SK-MEL-5 (cell line): Measurements from ENCODE around the gene ACAA2. TPM values are rescaled to one million over a fixed set of nuclear protein-coding genes. Genes with fewer than 3 reads are reported as not detected.

Experiments
- DNase-seq: peaks from one replicate; pipeline ENCODE4 v3.0.0-alpha.2; 2016; ENCODE audit warnings: low read depth, low spot score
- in situ Hi-C: cut with HindIII; loops from 2 replicates; pipeline ENCODE4 v1.10.0; 2016; ENCODE audit warnings: low sequenced_read_pairs, high pct_unique_total_duplicates, low pct_unique_long_range_greater_than_20kb
- small RNA-seq, 2 experiments: library from RNA; depleted of rRNA; stranded (forward); fragments of <200 nt; gene quantifications; one replicate each; pipeline ENCODE3, GENCODE V24; 2014
- total RNA-seq: library from RNA; depleted of rRNA; stranded (reverse); fragments of >200 nt; shearing (Covaris generic); gene quantifications from 2 replicates; pipeline ENCODE4 v1.2.3, GENCODE V29; 2014

ACAA2 gene
- total RNA-seq, 1 experiment from 2014 or later = 59.0 TPM

GRCh38 chr18:49733896-49734585 is 79.3 kb downstream of the ACAA2 start:
- no peak for DNase-seq
- in situ Hi-C loops = no loop called here

GRCh38 chr18:49733321-49733720 is 80.0 kb downstream of the ACAA2 start:
- DNase-seq = no peak
- in situ Hi-C loops = no loop called here

Small RNA genes within 50 kb of the gene (small RNA-seq; reads per million reads assigned to genes)
- gene RF00283 = 0 reads per million in 2 experiments
- gene SCARNA17 = 0 reads per million in 2 experiments
